GM18511 (cell line): Measurements from ENCODE around the gene COQ7.

Experiments used
- ATAC-seq: cut with Tn5 transposase; IDR thresholded peaks from one replicate; pipeline ENCODE4 v1.9.1; 2021; ENCODE audit warnings: mild to moderate bottlenecking, moderate library complexity; ENCODE audit not compliant: unreplicated experiment

COQ7 gene

DNA sequence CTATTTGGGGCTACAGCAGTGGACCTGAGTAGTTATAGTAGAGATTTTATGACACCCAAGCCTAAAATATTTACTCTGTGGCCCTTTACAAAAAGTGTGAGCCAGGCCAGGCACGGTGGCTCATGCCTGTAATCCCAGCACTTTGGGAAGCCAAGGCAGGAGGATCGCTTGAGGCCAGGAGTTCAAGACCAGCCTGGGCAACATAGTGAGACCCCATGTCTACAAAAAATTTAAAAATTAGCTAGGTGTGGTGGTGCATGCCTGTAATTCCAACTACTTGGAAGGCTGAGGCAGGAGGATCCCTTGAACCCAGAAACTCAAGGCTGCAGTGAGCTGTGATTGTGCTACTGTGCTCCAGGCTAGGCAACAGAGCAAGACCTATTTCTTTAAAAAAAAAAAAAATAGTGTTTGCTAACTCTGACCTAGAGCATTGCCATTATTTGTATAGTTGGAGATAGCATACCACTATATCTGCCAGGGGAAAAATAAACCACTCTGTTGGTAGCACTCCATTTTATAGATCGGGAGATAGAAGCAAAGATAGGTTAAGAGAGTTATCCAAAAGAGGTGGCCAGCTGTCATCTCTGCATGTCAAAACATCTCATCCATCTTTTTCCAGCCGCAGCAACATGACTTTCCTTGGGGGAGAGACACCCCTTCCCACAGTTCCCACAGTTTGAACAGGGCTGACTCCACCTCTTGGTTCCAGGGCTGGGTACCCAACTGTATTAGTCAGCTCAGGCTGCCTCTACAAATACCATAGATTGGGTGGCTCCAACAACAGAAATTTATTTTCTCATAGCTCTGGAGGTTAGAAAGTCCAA is 43.3 kb downstream of the COQ7 start:
- no peak for ATAC-seq

DNA sequence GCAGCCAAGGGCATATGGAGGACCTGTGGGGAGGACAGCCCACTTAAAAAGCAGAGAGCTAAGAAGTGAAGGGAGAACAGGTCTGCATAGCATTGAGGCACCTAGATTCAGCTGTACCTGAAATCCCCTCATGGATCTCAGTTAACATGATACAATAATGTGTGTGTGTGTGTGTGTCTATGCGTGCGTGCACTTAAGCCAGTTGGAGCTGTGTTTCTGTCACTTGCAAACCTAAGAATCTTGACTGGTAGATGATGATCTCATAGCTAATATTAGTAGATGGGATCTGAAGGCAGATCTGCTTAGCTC is 44.6 kb downstream of the COQ7 start:
- no peak for ATAC-seq

DNA sequence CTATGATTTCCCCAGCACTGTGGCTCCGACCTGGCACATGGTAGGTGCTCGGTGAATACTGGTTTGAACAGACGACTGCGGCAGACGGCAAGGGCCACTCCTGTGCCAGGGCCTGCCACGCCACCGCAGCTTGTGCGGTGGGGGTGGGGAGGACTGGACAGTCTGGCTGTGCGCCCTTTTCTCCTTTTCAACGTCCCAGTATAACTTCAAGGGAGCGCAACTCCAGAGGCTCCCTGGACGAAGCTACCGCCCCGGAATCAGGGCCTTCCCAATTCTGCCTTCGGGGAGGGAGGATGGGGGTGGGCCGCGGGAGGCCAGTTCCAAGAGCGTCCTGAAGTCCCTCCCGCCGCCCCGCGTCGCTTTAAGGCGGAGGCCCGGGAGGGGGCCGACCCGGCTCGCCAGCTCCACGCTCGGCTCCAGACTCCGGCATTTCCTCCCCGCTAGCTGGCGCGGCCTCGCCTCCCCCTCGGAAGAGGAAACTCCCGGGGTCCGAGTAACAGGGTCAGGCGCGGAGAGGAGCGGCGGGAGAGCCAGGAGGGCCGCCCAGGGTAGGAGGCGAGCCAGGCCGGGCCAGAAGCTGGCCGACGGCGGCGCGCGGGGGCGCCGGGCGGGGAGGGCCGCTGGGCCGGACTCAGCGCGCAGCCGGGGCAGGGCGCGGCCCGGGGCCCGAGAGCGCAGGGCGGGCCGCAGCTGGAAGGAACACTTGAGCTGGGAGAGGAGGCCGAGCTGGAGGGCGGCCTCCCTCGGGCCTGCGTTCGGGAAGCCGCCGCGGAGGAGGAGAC is 46.4 kb downstream of the COQ7 start, which contains the start of gene ITPRIPL2:
TSS of gene ITPRIPL2 (plus strand) at position 388 of the 782 bp plus-strand sequence. CDS start 498 bp downstream, outside the sequence.
- peak; percentile 51 for ATAC-seq

DNA sequence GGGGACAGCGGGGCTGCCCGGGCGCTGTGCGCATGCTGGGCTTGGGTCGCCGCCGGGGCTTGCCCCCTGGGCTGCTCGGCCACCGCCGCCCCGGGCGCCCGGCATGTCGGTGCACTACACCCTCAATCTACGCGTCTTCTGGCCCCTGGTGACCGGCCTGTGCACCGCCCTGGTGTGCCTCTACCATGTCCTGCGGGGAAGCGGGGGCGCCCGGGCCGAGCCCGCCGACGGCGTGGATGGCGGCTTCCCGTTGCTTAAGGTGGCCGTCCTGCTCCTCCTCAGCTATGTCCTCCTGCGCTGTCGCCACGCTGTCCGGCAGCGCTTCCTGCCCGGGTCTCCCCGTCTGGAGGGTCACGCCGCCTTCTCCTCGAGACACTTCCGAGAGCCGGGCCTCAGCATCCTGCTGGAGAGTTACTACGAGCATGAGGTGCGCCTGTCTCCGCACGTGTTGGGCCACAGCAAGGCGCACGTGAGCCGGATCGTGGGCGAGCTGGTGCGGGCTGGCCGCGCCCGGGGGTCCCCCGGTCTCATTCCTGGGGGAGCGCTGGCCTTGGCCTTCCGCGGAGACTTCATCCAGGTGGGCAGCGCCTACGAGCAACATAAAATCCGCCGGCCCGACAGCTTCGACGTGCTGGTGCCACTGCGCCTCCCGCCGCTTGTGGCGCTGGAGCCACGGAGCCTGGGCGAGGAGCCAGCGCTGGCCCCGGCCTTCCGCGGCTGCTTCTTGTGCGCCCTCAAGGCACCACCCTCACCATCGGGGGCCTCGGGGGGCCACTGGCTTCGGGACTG is 47.1 kb downstream of the COQ7 start:
- ATAC-seq, result peak; percentile 45

DNA sequence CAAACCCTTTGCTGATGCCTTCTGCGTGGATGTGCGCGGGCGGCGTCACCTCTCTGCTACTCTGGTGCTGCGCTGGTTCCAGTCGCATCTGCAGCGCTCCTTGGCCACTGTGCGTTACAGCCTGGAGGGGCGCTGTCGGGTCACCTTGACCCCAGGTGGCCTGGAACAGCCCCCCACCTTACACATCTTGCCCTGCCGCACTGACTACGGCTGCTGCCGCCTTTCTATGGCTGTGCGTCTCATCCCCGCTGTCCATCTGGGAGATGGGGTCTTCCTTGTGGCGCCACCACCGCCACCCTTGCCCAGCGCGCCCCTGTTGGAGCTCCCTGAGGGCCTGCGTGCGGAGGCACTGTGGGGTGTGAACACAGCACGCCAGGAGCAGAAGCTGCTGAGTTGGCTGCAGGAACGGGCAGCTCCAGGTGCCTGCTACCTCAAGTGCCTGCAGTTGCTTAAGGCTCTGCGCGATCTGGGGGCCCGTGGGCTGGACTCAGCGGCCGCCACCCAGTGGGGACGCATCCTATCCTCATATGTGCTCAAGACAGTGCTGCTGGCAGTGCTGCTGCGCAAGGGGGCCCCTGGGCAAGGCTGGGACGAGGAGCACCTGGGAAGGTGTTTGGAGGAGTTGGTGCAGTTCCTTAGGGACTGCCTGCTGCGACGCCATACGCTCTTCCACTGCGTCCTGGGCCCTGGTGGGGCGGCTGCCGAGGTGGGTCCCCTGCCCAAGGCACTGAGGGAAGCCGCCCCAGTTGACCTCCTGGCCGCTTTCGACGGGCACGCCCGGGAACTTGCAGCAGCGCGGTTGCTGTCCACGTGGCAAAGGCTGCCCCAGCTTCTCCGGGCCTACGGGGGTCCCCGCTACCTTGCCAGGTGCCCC is 48.0 kb downstream of the COQ7 start:
- ATAC-seq, result no peak

DNA sequence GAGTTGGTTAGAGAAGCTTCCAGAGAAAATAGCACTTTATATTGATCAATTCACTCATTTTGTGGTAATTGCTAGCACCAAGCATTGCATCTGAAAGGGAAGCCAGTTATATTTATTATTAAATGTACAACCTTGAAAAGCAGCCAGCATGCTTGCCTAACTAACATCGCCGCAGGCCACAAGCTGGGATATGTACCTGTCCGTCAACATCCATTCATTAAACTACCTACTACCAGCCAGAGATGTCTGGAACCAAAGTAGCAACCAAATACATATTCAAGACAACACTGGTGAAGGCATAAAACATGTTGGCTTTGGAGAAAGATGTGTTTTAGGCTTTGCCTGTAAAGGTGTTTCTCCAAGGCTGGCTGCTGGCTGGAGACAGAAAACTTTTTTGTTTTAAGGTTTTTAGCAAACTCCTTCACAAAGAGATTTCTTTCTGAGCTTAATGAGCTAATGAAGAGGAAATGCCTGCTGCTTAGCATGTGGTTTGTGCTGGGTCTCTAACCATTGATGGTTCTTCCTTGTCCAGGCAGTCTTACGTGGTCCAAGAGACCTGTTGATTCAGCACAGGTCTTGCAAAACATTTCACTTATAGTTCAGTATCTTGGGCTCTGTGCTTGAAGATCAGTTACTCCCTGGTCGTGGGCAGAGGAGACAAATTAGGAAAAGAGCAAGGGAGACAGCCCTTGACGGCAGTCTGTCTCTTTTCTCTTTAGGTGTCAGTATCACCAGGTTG is 49.5 kb downstream of the COQ7 start:
- no peak for ATAC-seq

DNA sequence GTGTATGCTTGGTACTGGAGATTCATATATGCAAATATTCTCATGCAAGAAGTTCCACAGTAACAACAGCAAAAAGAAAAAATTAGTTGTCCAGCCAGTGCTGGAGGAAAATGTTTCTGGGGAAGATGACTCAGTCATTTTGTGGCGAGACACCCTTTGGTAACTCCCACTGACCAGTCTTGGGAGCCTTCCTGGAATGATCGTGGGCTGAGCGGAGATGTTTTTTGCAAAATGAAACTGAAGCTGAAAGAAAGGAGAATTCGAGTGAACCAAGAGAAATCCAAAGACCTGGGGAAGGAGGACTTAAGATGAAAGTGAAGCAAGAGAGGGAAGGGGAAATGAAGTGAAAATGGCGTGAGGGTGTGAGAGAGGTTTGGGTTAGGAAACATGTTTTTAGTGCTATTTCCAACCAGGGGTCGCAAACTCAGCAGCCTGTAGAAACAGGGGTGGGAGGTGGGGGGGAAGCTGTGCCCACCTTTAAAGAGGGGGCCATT is 51.6 kb downstream of the COQ7 start:
- no peak for ATAC-seq

DNA sequence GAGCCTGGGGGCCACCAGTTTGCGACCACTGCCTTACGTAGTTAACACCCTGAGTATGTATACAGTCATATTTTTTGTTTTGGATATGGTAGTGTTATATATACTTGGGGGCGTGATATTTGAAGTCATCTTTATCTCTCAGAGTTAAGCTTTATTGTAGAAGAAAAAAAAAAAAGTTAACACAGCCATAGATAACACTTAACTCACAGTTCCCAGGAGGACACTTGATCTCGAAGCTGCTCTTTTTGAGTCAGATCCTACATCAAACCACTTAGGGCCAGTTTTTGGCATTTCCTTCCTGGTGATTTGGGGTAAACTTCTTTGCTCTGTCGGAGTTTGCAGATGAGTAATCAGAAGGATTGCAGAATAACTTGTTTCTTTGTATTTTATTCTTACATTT is 52.1 kb downstream of the COQ7 start:
- no peak for ATAC-seq

DNA sequence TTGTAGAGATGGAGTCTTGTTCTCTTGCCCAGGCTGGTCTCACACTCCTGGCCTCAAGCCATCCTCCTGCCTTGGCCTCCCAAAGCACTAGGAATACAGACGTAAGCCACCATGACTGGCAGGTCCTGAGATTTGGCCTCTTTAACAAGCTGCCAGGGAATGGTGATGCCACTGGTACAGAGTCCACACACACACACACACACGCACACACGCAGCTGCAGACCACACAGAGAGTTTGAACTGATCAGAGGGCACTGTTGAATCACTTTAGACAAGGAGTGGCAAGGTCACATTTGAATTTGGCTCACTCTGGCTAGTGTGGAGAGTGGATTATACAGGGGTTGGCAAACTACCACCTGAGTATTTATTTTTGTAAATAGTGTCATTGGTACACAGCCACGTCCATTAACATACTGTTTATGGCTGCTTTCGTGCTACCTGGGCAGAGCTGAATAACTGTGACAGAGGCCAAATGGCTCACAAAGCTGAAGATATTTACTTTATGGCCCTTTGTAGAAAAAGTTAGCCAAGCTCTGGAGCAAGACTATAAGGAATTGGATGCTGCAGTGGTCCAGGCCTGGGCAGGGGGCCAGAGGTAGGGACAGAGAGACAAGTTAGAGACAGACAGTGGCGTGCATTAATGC is 56.2 kb downstream of the COQ7 start:
- no peak for ATAC-seq

DNA sequence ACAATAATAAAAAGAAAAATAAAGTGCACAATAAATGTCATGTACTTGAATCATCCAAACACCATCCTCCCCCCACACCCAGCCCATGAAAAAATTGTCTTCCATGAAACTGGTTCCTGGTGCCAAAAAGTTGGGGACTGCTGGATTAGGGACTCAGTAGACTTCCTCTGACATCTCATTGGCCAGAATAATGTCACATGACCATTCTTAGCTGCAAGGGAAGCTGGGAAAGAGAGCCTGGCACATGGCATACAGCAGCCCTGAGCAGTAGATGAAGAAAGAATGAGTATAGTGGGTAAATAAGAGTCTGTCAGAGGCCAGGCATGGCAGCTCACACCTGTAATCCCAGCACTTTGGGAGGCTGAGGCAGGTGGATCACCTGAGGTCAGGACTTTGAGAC is 58.9 kb downstream of the COQ7 start:
- ATAC-seq, result no peak

DNA sequence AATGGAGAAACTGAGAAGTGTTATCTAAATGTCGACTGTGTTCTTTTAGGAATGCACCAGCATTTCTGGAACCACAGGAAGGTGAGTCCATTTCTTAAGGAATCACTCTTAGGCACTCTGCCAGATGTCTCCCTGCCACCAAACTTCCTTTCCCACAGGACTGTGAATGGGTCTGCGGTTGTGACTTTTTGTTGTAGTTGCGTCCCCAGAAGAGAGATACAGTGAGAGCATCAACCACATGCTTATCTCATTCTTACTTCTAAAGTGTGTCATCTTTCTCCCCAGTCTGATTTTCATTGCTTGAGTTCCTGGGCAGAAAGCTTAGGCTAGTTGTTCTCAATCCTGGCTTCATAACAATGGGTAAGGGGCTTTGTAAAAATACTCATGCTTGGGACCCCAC is 59.8 kb downstream of the COQ7 start:
- peak; percentile 45 for ATAC-seq

DNA sequence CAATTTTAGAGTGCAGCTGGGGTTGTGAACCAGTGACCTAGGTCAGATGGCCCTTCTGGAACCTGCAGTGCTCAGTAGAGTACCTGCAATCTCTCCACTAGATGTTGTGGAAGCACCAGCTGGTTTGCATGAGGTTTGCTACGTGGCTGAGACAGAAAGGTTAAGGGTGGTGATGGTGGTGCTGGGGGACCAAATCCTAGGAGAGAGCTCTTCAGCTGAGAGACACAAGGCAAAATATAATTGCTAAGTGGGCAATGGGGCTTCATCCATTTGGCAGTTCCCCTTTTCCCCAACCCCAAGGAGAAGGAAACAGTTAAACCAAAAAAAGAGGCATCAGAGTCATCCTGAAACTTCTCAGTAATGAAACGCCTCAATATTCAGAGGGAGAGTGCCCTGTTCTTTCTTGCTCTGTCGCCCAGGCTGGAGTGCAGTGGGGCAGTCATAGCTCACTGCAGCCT is 60.3 kb downstream of the COQ7 start:
- peak; percentile 69 for ATAC-seq

DNA sequence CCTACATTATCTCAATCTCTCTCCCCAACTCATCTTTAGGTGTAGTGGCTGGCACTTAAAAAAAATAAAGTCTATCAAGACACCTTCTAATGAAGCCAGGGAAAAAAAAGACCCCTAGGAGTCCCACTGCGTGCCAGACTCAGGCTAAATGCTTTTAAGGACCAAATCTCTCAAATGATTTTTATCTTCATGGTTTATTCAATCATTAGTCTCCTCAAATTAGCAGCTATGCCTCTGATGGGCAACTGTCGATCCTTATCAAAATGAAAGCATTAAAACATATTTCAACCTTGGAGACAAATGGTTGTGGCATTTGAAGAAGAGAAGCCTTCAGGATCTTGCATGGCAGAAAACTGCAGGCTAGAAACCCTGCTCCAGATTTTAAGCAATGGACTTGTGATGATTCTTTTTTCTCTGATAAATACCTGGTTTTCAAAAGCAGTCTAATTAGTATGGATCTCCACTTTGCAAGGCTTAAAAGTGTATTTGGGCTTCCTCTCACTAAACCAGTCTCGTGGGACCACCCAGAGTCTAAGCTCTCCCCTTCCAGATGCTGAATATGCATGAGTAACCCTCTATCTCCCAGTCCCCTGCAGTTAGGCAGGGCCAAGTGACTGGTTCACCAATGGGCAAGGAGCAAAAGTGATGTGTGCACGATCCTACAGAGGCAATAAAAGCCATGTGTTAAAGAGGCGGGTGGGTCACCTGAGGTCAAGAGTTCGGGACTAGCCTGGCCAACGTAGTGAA is 61.2 kb downstream of the COQ7 start:
- no peak for ATAC-seq
